HepG2 (cell line): ENCODE results near the gene FSCN2. TPM values are rescaled to one million over a fixed set of nuclear protein-coding genes. Genes with fewer than 3 reads are reported as not detected.
A peak's percentile ranks its signal among the peaks of the same experiment; 100 is the strongest.

Experiments
- CBX2 ChIP-seq, 2 experiments: fragments of 200-600 bp in 1 of 2; sonication (generic); formaldehyde crosslinking in 1 of 2; IDR thresholded peaks; 2 replicates each; pipeline versions ENCODE4 v1.7.0 to v1.8.1; 2018 to 2022; ENCODE audit warnings: low read depth in 2 of 2, low read length in 1 of 2, mild to moderate bottlenecking in 1 of 2, missing genetic modification reagents in 1 of 2
- MEIS2 ChIP-seq: sonication (generic); formaldehyde crosslinking; IDR thresholded peaks from 2 replicates; pipeline ENCODE4 v1.9.0; 2021; ENCODE audit warnings: mild to moderate bottlenecking, missing genetic modification reagents
- NFKB2 ChIP-seq: sonication (generic); formaldehyde crosslinking; IDR thresholded peaks from 2 replicates; pipeline ENCODE4 v1.4.0; 2020; ENCODE audit warnings: missing genetic modification reagents, borderline replicate concordance
- PRDM15 ChIP-seq: sonication (generic); formaldehyde crosslinking; IDR thresholded peaks from 2 replicates; pipeline ENCODE4 v1.4.0; 2020; ENCODE audit warnings: missing genetic modification reagents
- REPIN1 ChIP-seq: sonication (generic); formaldehyde crosslinking; IDR thresholded peaks from 2 replicates; pipeline ENCODE4 v1.8.0; 2022; ENCODE audit warnings: missing genetic modification reagents, low read depth, mild to moderate bottlenecking, borderline replicate concordance
- RFXAP ChIP-seq: sonication (generic); formaldehyde crosslinking; IDR thresholded peaks from 2 replicates; pipeline ENCODE4 v1.4.0; 2020; ENCODE audit warnings: missing genetic modification reagents, borderline replicate concordance
- WIZ ChIP-seq: sonication (generic); formaldehyde crosslinking; IDR thresholded peaks from 2 replicates; pipeline ENCODE4 v1.5.1; 2020; ENCODE audit warnings: mild to moderate bottlenecking, missing genetic modification reagents
- ZFP37 ChIP-seq: sonication (generic); formaldehyde crosslinking; IDR thresholded peaks from 2 replicates; pipeline ENCODE4 v1.4.0; 2020; ENCODE audit warnings: missing genetic modification reagents, borderline replicate concordance
- ZNF282 ChIP-seq: fragments of 450-650 bp; IDR thresholded peaks from 2 replicates; pipeline ENCODE4 v1.6.1; 2018; ENCODE audit not compliant: partially characterized antibody
- ZNF382 ChIP-seq: sonication (generic); formaldehyde crosslinking; IDR thresholded peaks from 2 replicates; pipeline ENCODE4 v1.5.0; 2020; ENCODE audit warnings: missing genetic modification reagents, mild to moderate bottlenecking, borderline replicate concordance
- ZNF407 ChIP-seq: sonication (generic); formaldehyde crosslinking; IDR thresholded peaks from one replicate; pipeline ENCODE4 v1.5.1; 2020; ENCODE audit warnings: mild to moderate bottlenecking, missing genetic modification reagents; ENCODE audit errors: not compliant biosample characterization
- ZNF543 ChIP-seq: sonication (generic); formaldehyde crosslinking; IDR thresholded peaks from 2 replicates; pipeline ENCODE4 v1.4.0; 2020; ENCODE audit warnings: mild to moderate bottlenecking, missing genetic modification reagents
- ZNF770 ChIP-seq: sonication (generic); formaldehyde crosslinking; IDR thresholded peaks from 2 replicates; pipeline ENCODE4 v1.5.0; 2020; ENCODE audit warnings: mild to moderate bottlenecking, missing genetic modification reagents
- ZNF772 ChIP-seq: sonication (generic); formaldehyde crosslinking; IDR thresholded peaks from 2 replicates; pipeline ENCODE4 v1.5.0; 2020; ENCODE audit warnings: mild to moderate bottlenecking, missing genetic modification reagents
- polyA plus RNA-seq, 8 experiments: library from polyadenylated mRNA; depleted of rRNA in 3 of 8; stranded (reverse) in 7 of 8; unstranded in 1 of 8; fragments of >200 nt; fragmentation: Illumina TruSeq in 4 of 8; extraction: Trizol in 4 of 8; gene quantifications; 2 replicates each; pipeline versions ENCODE4 v1.2.1 to v1.2.3, GENCODE V29; 2011 to 2016; ENCODE audit warnings: low read depth in 4 of 8, missing spikeins in 1 of 8, mixed read lengths in 1 of 8; ENCODE audit not compliant: insufficient read depth in 1 of 8
- total RNA-seq, 5 experiments: library from RNA; depleted of rRNA; stranded (reverse); fragments of >200 nt; fragmentation: Illumina TruSeq; extraction: Trizol; gene quantifications; 2 replicates each; pipeline ENCODE4 v1.2.3, GENCODE V29; 2016; ENCODE audit warnings: low read depth in 1 of 5

FSCN2 gene
- total and polyA plus RNA-seq, 2 of the 13 experiments (the other 11 are each of a cell fraction or from before 2014, with no cell fraction given) = 0.09 TPM; not detected in 1

- TF ChIP-seq RFXAP (CRISPR knock-in tag) = 0 out of 2 replicates have a peak, but pooled peaks have one; percentile 69
- TF ChIP-seq ZNF772 (CRISPR knock-in tag) = 0 out of 2 replicates have a peak, but pooled peaks have one; percentile 20
- TF ChIP-seq PRDM15 = no peak
- no peak for TF ChIP-seq ZNF382
- TF ChIP-seq REPIN1 (CRISPR knock-in tag) = no peak
- TF ChIP-seq ZFP37 (CRISPR knock-in tag) = peak; percentile 50; the same call in 1 of the 2 replicates
- TF ChIP-seq WIZ (CRISPR knock-in tag) = peak; percentile 64; the same call in 1 of the 2 replicates
- TF ChIP-seq NFKB2 (CRISPR knock-in tag) = no peak
- TF ChIP-seq ZNF282 = no peak
- TF ChIP-seq CBX2 (IDR thresholded peaks at IDR 0.05; ENCODE audit: low read depth, low read length) = no peak
- TF ChIP-seq CBX2 (CRISPR knock-in tag; IDR thresholded peaks at IDR 0.05; ENCODE audit: low read depth) = no peak
- no peak; the same call in 1 of the 2 replicates for TF ChIP-seq MEIS2 (CRISPR knock-in tag)
- TF ChIP-seq ZNF407 (CRISPR knock-in tag) = no peak
- no peak for TF ChIP-seq ZNF543 (CRISPR knock-in tag)
- TF ChIP-seq ZNF770 = no peak
Measured at GRCh38 chr17:81513753-81514488, 14.3 kb upstream of the FSCN2 start (continued).
